HG02610 (cell line): ENCODE results near the gene STARD5.

Source experiments
- ATAC-seq: cut with Tn5 transposase; IDR thresholded peaks from one replicate; pipeline ENCODE4 v1.9.1; 2021; ENCODE audit warnings: mild to moderate bottlenecking, moderate library complexity; ENCODE audit not compliant: unreplicated experiment

STARD5 gene

GRCh38 chr15:81314378-81314777 is 9.6 kb downstream of the STARD5 start:
- no peak for ATAC-seq

DNA sequence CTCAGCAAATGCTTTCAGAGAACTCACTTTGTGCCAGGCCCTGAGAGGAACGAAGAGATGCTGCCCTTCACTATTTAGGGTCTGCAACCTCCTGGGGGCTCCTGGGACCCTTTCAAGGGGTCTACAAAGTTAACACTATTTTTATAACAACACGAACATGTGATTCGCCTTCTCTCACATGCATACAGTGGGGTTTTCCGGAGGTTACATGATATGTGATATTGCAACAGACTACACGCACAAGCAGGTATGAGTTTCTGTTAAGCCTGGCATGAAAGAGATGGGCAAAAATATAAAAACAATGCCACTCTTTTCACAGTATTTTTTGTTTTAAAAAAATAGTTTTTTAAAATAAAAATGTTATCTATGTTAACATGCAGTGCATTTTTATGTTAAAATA is 10.3 kb downstream of the STARD5 start:
- ATAC-seq = no peak

DNA sequence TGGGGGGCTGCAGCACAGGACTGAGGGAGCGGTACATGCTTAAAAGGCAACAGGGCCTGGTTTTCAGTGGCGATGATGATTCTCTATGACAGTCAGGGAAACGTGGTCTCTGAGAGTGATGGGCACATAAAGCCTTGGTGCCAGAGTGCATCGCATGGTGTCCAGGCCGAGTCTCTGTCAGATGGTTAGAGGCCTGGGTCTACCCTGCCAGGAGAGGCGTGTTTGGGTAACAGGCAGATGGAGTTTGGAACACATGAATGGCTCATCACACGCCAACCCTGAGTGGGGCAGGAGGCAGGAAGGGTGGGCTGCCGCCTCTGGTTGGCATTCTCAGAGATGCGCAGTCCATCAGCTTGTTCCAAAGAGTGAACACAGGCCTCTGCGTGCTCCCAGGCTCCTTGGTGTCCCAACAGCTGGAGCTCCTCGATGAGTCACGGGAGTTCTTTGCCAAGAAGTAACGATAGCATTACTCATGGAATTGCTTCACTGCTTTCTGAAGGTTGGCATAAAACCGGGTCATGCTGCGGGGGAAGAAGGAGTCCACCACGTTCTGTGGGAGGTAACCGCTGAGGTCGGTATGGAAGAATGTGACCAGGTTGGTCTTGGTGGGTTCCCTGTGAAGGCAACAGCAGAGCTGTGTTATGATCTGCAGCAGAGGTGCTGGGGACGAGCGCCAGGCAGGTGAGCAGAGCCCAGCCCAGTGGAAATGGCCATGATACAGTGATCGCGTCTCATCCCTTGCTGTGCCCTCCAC is 11.0 kb downstream of the STARD5 start:
- ATAC-seq = no peak

DNA sequence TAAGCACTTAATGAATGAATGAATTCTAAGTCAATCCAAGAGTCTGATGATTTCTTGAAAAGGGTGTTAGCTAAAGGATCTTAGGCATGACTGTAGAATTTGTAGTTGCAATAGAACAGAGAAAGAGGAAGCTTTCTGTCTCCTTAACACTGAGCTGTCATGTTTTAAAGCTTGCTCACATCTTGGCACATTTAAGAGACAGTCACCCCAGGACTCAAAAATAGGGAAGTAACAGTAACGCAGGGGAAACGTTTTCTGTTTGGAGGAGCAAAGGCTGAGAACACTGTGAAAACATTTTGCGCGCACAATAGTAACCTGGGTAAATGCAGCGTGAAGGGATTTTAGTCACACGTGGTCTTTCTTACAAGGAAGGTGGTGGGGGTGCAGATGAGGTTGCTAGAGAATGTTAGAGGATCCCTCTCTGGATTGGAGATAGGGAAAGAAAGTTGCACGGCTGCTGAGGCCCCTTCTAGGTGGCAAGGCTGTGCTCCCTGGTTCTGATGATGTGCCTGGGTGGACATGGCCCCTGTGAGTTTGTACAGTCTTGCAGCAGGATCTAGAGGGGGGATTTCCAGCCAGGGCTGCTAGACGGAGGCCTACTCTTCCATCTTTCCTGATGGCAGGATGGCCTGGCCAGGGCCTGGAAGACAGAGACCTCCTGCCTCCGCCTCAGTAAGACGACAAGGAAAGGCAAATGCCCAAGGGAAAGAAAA is 12.0 kb downstream of the STARD5 start:
- peak; percentile 50 for ATAC-seq

DNA sequence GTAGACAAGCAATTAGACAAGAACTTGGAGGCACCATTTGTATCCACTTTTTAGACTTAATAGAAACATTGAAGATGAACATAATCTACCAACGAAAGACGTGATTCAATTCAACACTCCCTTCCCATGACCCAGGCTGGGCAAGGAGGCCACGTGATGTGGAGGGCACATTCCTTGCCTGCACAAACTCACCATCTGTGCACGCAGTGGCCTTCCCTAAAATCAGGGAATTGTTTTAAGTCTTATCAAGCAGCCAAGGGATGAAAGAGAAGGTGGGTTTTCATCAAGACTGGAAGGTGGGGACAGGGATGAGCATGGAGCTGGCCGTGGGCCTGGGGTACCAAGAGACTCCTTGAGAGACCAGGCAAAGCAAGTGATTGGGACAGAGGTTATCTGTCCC is 13.5 kb downstream of the STARD5 start:
- no peak for ATAC-seq

DNA sequence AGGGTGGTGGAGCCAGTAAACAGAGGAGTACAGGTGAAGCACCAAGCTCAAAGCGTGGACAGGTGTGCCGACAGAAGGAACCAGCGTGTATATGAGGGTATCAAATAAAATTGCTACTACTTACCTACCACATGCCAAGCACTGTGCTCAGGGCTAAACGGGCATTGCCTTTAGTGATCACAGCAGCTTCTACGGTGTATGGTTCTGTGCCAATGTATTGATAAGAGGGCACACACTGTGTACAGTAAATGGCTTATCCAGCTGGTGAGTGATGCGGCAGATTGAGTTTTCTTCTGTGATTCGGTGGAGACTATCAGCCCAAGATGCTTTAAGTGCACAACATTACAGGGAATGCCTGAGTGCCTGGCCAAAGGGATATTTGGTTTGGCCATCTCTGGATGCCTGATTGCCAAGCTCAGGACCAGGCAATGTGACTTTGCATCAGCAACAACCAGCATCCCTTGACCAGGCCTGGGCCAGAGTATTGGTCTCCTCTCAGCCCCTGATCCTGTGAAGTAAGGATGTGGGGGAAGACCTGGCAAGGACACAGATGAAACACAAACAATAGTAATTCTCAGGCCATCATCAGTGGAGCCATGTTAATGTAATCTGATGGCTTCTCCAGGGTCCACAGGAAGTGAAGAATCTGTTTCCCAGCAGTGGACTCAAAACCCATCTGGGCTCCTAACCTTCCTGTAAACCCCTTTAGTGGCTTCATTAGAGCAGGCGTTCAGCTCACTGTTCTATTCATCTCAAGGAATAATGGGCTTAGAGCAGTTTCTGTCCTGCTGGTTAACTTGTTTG is 14.1 kb downstream of the STARD5 start:
- no peak for ATAC-seq

DNA sequence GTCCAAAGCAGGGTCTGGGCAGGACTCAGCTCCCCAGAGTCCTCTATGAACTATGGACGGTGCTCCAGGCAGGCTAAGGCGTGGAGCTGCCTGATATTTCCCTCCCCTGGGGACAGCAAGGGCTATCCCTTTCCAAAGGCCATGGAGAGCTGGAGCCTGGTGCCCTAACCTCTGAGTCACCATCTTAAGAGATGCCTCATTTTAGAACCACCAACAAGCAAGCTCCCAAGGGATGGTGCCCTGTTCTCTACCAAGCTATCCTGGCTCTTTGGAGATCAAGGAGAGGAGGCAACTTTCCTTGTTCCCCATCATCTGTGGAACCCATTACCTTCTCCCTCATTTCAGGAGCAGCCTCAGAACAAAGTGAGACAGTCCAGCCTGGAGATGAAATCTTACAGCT is 15.7 kb downstream of the STARD5 start:
- ATAC-seq = no peak

GRCh38 chr15:81304226-81304625 is 19.7 kb downstream of the STARD5 start:
- no peak for ATAC-seq

- no peak for ATAC-seq
These were observed 20.4 kb downstream of the STARD5 start for GRCh38 chr15:81303244-81304225.

DNA sequence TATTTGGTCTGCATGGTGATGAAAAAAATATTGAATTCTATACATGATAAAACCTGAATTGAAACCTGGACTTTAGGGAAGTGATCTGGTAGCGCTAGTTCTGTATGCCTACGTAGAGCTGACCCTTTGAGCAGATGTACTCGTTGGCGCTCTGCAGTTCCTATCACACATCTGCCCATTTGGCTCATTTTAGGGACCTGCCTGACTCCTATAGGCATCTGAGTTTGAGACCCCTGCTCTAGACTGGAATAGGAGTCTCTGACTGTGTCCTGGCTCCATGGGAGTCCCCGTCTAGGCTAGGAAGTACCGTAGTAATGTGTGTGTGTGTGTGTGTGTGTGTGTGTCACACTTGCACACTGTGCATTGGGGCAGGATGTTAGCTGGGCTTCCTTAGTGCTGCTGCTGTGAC is 21.2 kb downstream of the STARD5 start:
- ATAC-seq = no peak

- peak; percentile 75 for ATAC-seq
These were observed 22.0 kb downstream of the STARD5 start for GRCh38 chr15:81301815-81302399.

DNA sequence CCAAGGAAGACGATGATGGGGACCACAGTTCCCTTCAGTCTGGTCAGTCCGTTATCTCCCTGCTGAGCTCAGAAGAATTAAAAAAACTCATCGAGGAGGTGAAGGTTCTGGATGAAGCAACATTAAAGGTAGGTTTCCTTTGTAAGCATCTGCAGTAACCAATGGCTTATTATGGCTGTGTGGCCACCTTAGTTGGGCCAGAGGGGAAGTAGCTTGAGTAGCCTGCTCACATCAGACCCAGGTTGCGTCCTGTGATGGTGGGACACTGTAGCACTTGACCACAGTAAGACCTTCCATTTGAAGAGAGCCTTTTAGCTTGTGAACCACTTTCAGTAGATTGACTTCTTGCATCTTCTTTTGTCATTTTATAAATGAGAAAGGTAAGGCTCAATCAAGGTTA is 22.6 kb downstream of the STARD5 start:
- no peak for ATAC-seq

DNA sequence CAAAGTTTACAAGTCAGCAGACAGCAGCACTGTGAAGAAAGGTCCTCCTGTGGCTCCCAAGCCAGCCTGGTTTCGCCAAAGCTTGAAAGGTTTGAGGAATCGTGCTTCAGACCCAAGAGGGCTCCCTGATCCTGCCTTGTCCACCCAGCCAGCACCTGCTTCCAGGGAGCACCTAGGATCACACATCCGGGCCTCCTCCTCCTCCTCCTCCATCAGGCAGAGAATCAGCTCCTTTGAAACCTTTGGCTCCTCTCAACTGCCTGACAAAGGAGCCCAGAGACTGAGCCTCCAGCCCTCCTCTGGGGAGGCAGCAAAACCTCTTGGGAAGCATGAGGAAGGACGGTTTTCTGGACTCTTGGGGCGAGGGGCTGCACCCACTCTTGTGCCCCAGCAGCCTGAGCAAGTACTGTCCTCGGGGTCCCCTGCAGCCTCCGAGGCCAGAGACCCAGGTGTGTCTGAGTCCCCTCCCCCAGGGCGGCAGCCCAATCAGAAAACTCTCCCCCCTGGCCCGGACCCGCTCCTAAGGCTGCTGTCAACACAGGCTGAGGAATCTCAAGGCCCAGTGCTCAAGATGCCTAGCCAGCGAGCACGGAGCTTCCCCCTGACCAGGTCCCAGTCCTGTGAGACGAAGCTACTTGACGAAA is 24.2 kb downstream of the STARD5 start:
- ATAC-seq = no peak

DNA sequence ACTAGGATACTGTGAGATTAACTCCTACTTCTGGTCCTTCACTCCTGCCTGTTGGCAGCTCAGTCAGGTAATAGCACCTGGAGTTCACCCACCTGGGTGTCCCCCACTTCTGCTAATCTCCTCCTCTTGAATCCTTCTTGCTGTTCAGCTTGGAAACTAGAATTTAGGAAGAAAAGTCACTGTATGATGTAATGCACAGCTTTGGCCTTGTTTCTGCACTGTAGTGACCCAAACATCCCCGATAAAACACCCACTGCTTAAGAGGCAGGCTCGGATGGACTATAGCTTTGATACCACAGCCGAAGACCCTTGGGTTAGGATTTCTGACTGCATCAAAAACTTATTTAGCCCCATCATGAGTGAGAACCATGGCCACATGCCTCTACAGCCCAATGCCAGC is 24.8 kb downstream of the STARD5 start:
- no peak for ATAC-seq

DNA sequence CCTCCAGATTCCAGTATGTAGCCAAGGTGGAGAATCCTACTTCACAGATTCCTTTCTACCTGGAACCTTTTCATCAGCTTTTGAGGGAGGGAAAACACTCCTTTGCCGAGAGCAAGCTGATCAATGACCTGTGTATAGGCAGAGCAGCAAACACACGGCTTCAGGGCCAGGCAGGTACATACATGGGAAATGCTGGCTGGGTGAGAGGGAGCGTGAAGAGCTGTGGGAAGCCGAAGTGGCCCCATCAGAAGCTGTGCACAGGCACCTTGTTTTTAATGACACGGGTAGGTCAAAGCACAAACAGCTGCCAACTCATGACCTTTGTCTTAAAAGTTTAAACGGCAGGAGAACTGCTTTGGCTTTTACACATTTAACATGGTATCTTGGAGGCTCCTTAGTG is 25.3 kb downstream of the STARD5 start:
- no peak for ATAC-seq

DNA sequence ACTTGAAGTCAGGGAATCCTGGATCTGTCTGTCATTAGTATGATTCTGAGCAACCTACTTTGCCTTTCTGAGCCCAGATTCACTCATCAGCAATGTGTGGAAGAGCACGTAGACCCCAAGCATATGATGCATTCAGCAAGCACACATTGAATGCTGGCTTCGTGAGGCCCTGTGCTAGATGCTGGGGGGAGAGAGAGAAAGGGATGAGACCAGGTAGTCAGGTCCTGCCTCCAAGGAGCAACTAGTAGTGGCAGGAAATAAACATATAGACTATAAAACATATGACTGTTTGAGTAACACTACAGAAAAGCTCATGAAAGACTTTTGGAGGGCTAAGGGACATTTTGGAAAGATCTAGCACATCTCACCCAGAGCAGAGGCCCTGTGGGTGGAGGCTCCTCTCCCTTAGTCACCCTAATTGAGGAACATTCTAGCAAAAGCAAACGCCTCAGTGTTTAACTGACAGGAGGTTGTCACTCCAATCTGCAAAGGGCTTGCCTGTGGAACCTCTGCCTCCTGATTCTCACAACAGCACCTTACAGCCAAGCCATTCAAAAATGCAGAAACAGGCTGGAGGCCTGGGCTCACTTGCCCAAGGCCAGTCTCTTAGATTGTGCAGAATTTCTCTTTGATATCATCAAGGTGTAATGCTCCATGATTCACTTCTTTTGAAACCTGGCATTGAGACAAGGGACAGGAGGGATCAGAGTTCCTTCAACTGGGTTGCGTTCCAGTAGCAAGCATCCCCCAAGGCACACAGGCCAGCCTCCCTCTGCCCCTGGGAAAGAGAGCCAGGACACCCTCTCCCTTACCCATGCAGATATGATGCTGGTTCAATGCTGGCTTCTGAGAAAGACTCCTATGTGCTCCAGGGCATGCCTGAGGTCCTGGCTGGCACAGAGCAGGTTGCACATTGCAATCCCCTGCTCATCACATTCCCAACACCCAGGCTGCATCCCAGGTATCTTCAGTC is 26.1 kb downstream of the STARD5 start:
- ATAC-seq = no peak

- ATAC-seq = no peak
These were observed 26.8 kb downstream of the STARD5 start for GRCh38 chr15:81297147-81297572.

- ATAC-seq = peak; percentile 37
These were observed 27.3 kb downstream of the STARD5 start for GRCh38 chr15:81296673-81297072.
